Gastroesophageal sphincter (tissue), 3 donors: ENCODE data around the gene PRKCQ.

ENCODE experiments used
- EP300 ChIP-seq: sonication (generic); formaldehyde crosslinking; IDR thresholded peaks from one replicate; pipeline ENCODE4 v1.6.1; 2017; ENCODE audit warnings: antibody characterized with exemption, mild to moderate bottlenecking
- POLR2A ChIP-seq, 2 donors: fragments of 450-650 bp; IDR thresholded peaks; one replicate each; pipeline ENCODE4 v1.6.1; 2017; ENCODE audit warnings: antibody characterized with exemption in 2 of 2, mild to moderate bottlenecking in 2 of 2, moderate library complexity in 1 of 2
- TF ChIP-seq, protein P1 (sequence below), 4 experiments: fragments of 200-600 bp in 2 of 4; fragments of 450-650 bp in 2 of 4; sonication (generic) in 1 of 4; IDR thresholded peaks; one replicate each; pipeline ENCODE4 v1.5.1; 2017 to 2019; ENCODE audit warnings: antibody characterized with exemption in 4 of 4, mild to moderate bottlenecking in 2 of 4, moderate library complexity in 2 of 4

DNA sequence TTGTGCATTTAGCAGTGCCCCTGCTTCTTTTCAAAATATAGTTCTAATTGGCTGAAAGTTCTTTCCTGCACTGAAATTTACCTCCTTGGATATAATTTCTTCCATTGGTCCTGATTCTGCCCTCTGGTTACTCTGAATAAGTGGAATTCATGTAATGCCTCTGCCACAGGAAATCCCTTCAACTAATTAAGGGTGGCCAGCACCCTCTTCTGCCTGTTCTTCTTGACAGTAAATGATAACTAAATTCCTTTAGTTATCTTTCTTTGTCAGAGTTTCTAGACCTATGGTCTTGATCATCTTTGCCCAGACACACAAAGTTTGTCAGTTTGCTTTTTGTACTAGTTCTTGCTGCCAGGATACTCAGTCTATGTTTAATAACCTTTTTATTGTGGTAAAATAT lies 40.2 kb downstream of the PRKCQ start:
- TF ChIP-seq, protein P1, sequence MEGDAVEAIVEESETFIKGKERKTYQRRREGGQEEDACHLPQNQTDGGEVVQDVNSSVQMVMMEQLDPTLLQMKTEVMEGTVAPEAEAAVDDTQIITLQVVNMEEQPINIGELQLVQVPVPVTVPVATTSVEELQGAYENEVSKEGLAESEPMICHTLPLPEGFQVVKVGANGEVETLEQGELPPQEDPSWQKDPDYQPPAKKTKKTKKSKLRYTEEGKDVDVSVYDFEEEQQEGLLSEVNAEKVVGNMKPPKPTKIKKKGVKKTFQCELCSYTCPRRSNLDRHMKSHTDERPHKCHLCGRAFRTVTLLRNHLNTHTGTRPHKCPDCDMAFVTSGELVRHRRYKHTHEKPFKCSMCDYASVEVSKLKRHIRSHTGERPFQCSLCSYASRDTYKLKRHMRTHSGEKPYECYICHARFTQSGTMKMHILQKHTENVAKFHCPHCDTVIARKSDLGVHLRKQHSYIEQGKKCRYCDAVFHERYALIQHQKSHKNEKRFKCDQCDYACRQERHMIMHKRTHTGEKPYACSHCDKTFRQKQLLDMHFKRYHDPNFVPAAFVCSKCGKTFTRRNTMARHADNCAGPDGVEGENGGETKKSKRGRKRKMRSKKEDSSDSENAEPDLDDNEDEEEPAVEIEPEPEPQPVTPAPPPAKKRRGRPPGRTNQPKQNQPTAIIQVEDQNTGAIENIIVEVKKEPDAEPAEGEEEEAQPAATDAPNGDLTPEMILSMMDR (IDR thresholded peaks at IDR 0.05) = no peak
- TF ChIP-seq EP300 = no peak
- no peak for TF ChIP-seq POLR2A (IDR thresholded peaks at IDR 0.05)
